Occipital lobe (tissue), 2 donors: ENCODE measurements around the gene KIAA1671. TPM values are rescaled to one million over a fixed set of nuclear protein-coding genes. Genes with fewer than 3 reads are reported as not detected.

ENCODE experiments used
- DNase-seq: peaks from one replicate; lab custom pipeline; 2025; lab: John Stamatoyannopoulos, UW
- total RNA-seq: library from RNA; depleted of rRNA; stranded (reverse); fragments of >200 nt; gene quantifications from one replicate; pipeline ENCODE4 v1.2.3, GENCODE V29; 2014

The KIAA1671 gene
- total RNA-seq, 1 donor from 2014 or later: 5.0 TPM

DNA sequence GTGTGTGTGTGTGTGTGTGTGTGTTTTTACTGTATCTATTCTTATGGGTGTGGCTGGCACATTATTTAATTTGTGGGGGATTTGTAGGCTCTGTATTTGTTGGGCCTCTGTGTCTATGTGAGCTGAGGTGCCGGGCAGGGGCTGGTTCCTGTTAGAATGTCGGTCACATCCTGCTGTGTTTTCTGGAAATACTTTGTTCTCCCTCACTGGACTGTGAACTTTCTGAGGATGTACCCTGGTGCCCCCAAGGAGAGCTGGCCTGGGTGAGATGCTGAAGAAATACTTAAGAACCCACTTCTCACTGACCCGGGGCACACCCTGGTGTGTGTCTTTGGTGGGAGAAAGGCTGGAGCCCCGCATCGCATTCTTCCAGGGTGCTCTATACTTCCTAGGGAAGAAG, 28.6 kb downstream of the KIAA1671 start:
- DNase-seq: no peak

DNA sequence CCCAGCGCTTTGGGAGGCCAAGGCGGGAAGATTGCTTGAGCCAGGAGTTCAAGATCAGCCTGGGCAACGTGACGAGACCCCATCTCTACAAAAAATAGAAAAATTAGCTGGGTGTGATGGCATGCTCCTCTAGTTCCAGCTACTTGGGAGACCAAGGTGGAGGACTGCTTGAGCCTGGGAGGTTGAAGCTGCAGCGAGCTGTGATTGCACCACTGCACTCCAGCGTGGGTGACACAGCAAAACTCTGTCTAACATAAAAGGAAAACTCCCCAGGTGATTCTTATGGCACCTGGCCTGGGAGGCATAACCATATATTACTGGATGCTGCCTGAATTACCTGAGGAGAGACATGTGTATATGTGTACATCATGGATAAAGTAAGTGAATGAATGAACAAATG, 29.1 kb downstream of the KIAA1671 start:
- DNase-seq: no peak

DNA sequence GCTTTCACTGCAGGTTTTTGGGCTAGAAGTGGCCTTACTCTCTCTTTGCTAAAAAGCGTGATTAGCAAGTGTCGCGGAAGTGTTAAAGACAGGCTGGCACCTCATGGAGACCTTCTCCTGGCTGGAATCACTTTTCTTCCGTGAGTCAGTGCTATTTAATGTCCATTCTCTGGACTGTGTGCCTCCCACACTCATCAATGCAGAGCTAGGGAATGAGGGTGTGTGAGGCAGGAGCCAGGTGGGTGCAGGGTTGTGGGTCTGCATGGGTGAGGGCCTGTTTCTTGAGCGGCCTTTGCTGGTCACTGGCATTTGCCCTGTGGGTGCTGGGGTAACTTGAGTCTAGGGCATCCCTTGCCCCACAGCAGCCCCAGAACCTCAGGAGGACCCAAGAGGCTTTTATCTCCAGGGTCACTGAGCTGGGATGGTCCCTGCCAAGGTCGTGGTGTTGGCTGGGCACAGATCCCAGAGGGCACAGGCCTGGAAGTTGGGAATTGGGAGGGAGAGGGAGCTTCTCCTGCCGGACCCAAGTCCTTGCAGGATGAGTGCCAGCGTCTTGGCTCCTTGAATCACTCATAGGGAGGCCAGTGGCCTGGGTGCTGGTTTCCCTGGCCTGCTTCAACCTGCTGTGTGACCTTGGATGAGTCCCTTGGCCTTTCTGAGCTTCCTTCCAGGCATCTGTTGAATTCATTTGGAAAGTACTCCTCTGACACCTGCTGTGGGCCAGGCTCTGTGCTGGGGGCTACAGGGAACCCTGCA, 30.0 kb downstream of the KIAA1671 start:
- DNase-seq: no peak

- DNase-seq: no peak
Observed at GRCh38 chr22:24983151-24983550, 30.6 kb downstream of the KIAA1671 start.

- DNase-seq: no peak
Observed at GRCh38 chr22:24984122-24984521, 31.6 kb downstream of the KIAA1671 start.

DNA sequence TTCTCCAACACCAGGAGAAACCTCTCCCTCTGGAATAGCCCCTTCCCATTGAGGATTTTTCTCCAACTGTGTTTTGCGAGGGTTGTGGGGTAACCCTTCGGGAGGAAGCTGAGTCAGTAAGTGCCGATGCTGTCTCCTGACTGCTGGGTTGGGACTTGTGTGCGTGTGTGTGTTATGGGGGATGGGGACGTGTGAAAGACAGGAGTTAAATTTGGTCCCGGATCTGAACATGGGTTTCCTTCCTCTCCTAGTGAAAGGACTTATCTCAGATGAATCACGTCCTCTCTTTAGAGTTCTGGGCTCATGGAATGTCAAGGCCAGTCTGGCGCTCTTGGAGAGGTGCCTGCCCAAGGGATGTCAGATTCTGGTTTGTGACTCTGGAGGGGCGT, 33.3 kb downstream of the KIAA1671 start:
- peak; percentile 46 for DNase-seq

DNA sequence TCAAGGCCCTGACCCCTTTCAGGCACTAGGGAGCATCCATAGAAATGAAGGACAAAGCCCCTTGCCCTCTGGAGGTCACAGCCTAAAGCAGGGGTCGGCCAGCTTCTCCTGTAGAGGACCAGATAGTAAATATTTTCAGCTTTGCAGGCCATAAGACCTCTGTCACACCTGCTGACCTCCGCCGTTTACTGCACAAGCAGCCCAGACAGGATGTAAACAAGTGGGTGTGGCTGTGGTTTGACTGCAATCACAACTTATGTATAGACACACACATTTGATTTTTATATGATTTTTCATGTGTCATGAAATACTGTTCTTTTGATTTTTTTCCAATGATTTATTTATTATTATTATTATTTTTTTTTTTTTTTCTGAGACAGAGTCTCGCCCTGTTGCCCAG, 34.3 kb downstream of the KIAA1671 start:
- DNase-seq: no peak

- DNase-seq: no peak
Observed at GRCh38 chr22:24989135-24989534, 36.6 kb downstream of the KIAA1671 start.

- DNase-seq: no peak
Observed at GRCh38 chr22:24989541-24989951, 37.0 kb downstream of the KIAA1671 start.

DNA sequence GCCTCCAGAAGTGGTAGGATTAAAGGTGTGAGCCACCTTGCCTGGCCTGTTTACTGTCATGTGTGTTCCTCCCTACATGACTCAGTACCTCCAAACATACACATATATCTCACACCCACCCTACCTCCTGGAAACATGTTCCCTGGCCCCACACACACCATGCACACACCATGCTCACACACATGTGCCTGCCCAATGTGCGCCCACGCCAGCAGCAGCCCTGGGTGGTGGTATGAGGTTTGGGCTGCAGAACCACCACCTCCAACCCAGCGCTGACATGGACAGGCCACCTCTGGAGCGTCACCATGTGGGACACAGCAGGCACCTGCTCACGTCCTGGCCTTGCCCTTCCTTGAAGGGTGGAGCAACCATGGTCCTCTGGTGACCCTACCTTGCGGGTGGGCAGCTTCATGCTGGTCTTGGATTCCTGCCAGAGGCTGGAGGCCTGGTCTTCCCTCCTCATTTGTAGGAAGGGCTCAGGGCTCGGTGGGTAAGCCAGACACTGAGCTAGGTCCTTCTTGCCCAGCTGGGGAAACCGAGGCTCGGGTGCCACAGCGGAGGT, 37.9 kb downstream of the KIAA1671 start:
- no peak for DNase-seq

GRCh38 chr22:24992946-24993345, 40.4 kb downstream of the KIAA1671 start:
- no peak for DNase-seq

- no peak for DNase-seq
Observed at GRCh38 chr22:24994070-24994763, 41.7 kb downstream of the KIAA1671 start.

GRCh38 chr22:24995649-24996180, 43.2 kb downstream of the KIAA1671 start:
- no peak for DNase-seq

- no peak for DNase-seq
Observed at GRCh38 chr22:24996420-24996952, 44.0 kb downstream of the KIAA1671 start.

DNA sequence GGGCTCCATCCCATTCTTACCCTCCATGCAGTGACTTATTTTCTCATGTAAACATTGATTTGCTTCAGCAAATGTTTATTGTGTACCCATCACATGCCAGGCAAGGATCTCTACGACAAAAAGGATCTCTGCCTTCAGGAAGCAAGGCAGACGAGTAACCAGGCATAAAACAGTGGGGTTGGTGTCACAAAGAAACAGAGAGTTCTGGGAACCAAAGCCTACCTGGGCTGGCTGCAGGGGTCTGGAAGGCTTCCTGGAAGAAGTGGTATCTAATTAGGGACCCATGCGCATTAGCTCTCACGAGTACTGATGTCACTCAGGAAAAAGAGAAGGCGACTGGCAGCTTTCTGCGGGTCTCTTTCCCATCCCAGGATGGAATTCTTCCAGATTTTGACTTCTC, 44.5 kb downstream of the KIAA1671 start:
- no peak for DNase-seq

- no peak for DNase-seq
Observed at GRCh38 chr22:25000686-25001085, 48.2 kb downstream of the KIAA1671 start.

GRCh38 chr22:25002241-25002985, 49.9 kb downstream of the KIAA1671 start:
- DNase-seq: no peak

GRCh38 chr22:25006354-25006753, 53.8 kb downstream of the KIAA1671 start:
- DNase-seq: no peak

DNA sequence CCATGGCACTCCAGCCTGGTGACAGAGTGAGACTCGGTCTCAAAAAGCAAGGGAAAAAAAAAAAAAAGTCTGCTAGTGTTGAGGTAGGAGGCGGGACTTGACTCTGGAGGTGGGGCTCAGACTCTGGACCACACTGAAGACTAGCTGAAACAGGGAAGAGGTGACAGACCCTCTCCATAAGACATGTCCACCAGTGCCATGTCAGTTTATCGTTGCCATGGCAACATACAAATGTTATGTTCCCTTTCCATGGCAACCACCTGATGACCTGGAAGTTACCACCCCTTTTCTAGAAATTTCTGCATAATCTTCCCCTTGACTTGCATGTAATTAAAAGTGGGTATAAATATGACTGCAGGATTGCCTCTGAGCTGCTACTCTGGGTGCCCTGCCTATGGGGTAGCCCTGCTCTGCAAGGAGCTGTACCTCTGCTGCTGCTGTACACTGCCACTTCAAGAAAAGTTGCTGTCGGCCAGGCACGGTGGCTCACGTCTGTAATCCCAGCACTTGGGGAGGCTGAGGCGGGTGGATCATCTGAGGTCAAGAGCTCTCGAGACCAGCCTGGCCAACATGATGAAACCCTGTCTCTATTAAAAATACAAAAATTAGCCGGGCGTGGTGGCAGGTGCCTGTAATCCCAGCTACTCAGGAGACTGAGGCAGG, 55.1 kb downstream of the KIAA1671 start:
- DNase-seq: no peak

GRCh38 chr22:25008666-25009065, 56.1 kb downstream of the KIAA1671 start:
- no peak for DNase-seq

DNA sequence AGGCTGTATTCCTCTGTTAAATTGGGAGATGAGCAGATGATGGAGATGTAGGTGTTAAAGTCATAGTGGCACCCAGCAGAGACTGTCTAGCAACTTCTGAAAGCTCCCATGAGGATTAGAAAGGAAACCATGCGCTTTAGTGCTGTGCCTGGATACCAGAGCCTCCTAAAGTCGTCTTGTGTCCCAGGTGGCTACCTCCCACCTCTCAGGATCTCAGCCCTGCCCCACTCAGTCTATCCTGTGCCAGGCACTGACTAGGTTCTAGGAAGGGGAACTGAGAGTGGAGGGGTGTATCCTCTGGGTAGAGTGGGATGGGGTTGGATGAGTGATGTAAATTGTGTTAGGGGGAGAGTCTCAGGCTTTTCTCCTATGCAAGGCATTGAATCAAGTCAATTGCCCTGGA, 60.2 kb downstream of the KIAA1671 start:
- no peak for DNase-seq
